Breast epithelium (tissue), 4 donors: ENCODE results near the gene MTR. TPM values are rescaled to one million over a fixed set of nuclear protein-coding genes. Genes with fewer than 3 reads are reported as not detected.

Experiments used
- DNase-seq, 2 donors: peaks; one replicate each; pipeline ENCODE4 v3.0.0-alpha.2; 2019; ENCODE audit warnings: low spot score in 2 of 2
- H3K27ac ChIP-seq, 2 donors: fragments of 200-600 bp; sonication (generic) in 1 of 2; one replicate each; pipeline ENCODE4 v1.5.1; 2016 to 2019; ENCODE audit warnings: mild to moderate bottlenecking in 1 of 2
- H3K27me3 ChIP-seq, 2 donors: fragments of 200-600 bp; sonication (generic) in 1 of 2; one replicate each; pipeline versions ENCODE4 v1.5.1 to v1.6.0; 2017 to 2019; ENCODE audit warnings: control low read depth in 1 of 2, mild to moderate bottlenecking in 1 of 2
- H3K36me3 ChIP-seq: fragments of 200-600 bp; one replicate; pipeline ENCODE4 v1.5.1; 2019
- H3K4me1 ChIP-seq, 2 donors: fragments of 200-600 bp; sonication (generic); one replicate each; pipeline ENCODE4 v1.5.1; 2016 to 2019; ENCODE audit warnings: control low read depth in 1 of 2
- H3K4me3 ChIP-seq, 3 donors: fragments of 200-600 bp; sonication (generic); 1 replicate in 2 of 3; 2 replicates in 1 of 3; pipeline ENCODE4 v1.5.1; 2016 to 2019; ENCODE audit warnings: mild to moderate bottlenecking in 3 of 3, moderate library complexity in 2 of 3
- H3K9me3 ChIP-seq, 2 donors: fragments of 200-600 bp; sonication (generic) in 1 of 2; one replicate each; pipeline ENCODE4 v1.5.1; 2016 to 2019; ENCODE audit warnings: control low read depth in 1 of 2
- CTCF ChIP-seq, 3 donors: fragments of 450-650 bp; IDR thresholded peaks; one replicate each; pipeline ENCODE4 v1.5.1; 2016 to 2017; ENCODE audit warnings: antibody characterized with exemption in 3 of 3, mild to moderate bottlenecking in 3 of 3, moderate library complexity in 3 of 3
- POLR2A ChIP-seq: fragments of 450-650 bp; IDR thresholded peaks from one replicate; pipeline ENCODE4 v1.6.1; 2016; ENCODE audit warnings: antibody characterized with exemption, mild to moderate bottlenecking, moderate library complexity
- POLR2AphosphoS5 ChIP-seq, 3 donors: sonication (generic); formaldehyde crosslinking; IDR thresholded peaks; one replicate each; pipeline ENCODE4 v1.6.1; 2017; ENCODE audit warnings: antibody characterized with exemption in 3 of 3
- intact Hi-C: fragments of 100-400 bp; cut with DNase I; formaldehyde crosslinking; loops from one replicate; pipeline ENCODE4 v1.15.1; 2023; ENCODE audit warnings: low total_unique reads
- total RNA-seq, 3 donors: library from RNA; depleted of rRNA; stranded (reverse); fragments of >200 nt; gene quantifications; one replicate each; pipeline ENCODE4 v1.1.0, GENCODE V29; 2016

Gene MTR
- total RNA-seq, 3 donors from 2014 or later = 30.5 to 32.3 (median 31.7) TPM

GRCh38 chr1:236812334-236813030 lies 17.4 kb downstream of the MTR start:
- peaks cover 13% of the 10 kb centered on the region for H3K36me3 ChIP-seq
- DNase-seq = no peak
- intact Hi-C loops = no loop called here

GRCh38 chr1:236815941-236816340 lies 20.8 kb downstream of the MTR start:
- Histone ChIP-seq H3K4me1 (no peaks in the 10 kb centered on the region), H3K9me3 (no peaks in the 10 kb centered on the region), H3K27ac (no peak overlapping the region), H3K27me3 (no peaks in the 10 kb centered on the region), H3K4me3 (no peak overlapping the region), H3K36me3 (peaks cover 13% of the 10 kb centered on the region)
- no peak for TF ChIP-seq POLR2AphosphoS5 (IDR thresholded peaks at IDR 0.05)
- TF ChIP-seq POLR2A = no peak
- intact Hi-C loops = no loop called here
- no peak for DNase-seq

More at GRCh38 chr1:236812334-236813030, 17.4 kb downstream of the MTR start:
- no peaks in the 10 kb centered on the region for H3K4me1 ChIP-seq
- H3K4me3 ChIP-seq = no peak overlapping the region
- H3K27ac ChIP-seq = no peak overlapping the region
- TF ChIP-seq POLR2A (no peak), CTCF (IDR thresholded peaks at IDR 0.05) (no peak), POLR2AphosphoS5 (IDR thresholded peaks at IDR 0.05) (no peak)
- no peaks in the 10 kb centered on the region for H3K27me3 ChIP-seq
- no peaks in the 10 kb centered on the region for H3K9me3 ChIP-seq

- no peaks in the 10 kb centered on the region for H3K36me3 ChIP-seq
- no peak for DNase-seq
- no peaks in the 10 kb centered on the region for H3K27me3 ChIP-seq
- intact Hi-C loops = no loop called here
- TF ChIP-seq POLR2A (no peak), POLR2AphosphoS5 (IDR thresholded peaks at IDR 0.05) (no peak), CTCF (IDR thresholded peaks at IDR 0.05) (no peak)
- no peak overlapping the region for H3K4me3 ChIP-seq
- no peak overlapping the region for H3K27ac ChIP-seq
- no peaks in the 10 kb centered on the region for H3K4me1 ChIP-seq
- H3K9me3 ChIP-seq = no peaks in the 10 kb centered on the region
Observed at GRCh38 chr1:236819856-236820255, 24.8 kb downstream of the MTR start.

- no peak for DNase-seq
- intact Hi-C loops = no loop called here
- no peaks in the 10 kb centered on the region for H3K36me3 ChIP-seq
Observed at GRCh38 chr1:236821091-236821627, 26.1 kb downstream of the MTR start.

GRCh38 chr1:236823559-236823958 lies 28.5 kb downstream of the MTR start:
- H3K27me3 ChIP-seq = no peaks in the 10 kb centered on the region
- H3K4me1 ChIP-seq = no peaks in the 10 kb centered on the region
- no peak for DNase-seq
- no peak overlapping the region for H3K4me3 ChIP-seq
- H3K36me3 ChIP-seq = peaks cover 5% of the 10 kb centered on the region
- intact Hi-C loops = no loop called here
- TF ChIP-seq POLR2AphosphoS5 (IDR thresholded peaks at IDR 0.05) (no peak), CTCF (IDR thresholded peaks at IDR 0.05) (no peak), POLR2A (no peak)
- H3K9me3 ChIP-seq = no peaks in the 10 kb centered on the region
- H3K27ac ChIP-seq = no peak overlapping the region

More at GRCh38 chr1:236821091-236821627, 26.1 kb downstream of the MTR start:
- Histone ChIP-seq H3K4me3 (no peak overlapping the region), H3K4me1 (no peaks in the 10 kb centered on the region), H3K27me3 (no peaks in the 10 kb centered on the region), H3K27ac (no peak overlapping the region), H3K9me3 (no peaks in the 10 kb centered on the region)
- TF ChIP-seq POLR2A (no peak), POLR2AphosphoS5 (IDR thresholded peaks at IDR 0.05) (no peak), CTCF (IDR thresholded peaks at IDR 0.05) (no peak)
